ENCODE data around the gene TMC6.
A peak's percentile ranks its signal among the peaks of the same experiment; 100 is the strongest.
"Not testable (repeated sequence)": the region's sequence is repeated elsewhere in the genome, so short reads cannot be mapped to it uniquely, and the experiment has no call there.

Gene TMC6

GRCh38 chr17:78122931-78123249 lies 5.7 kb downstream of the TMC6 start:
- DNase-seq, result no peak

- no peak for DNase-seq
These were observed 6.2 kb downstream of the TMC6 start for GRCh38 chr17:78122216-78122930.

DNA sequence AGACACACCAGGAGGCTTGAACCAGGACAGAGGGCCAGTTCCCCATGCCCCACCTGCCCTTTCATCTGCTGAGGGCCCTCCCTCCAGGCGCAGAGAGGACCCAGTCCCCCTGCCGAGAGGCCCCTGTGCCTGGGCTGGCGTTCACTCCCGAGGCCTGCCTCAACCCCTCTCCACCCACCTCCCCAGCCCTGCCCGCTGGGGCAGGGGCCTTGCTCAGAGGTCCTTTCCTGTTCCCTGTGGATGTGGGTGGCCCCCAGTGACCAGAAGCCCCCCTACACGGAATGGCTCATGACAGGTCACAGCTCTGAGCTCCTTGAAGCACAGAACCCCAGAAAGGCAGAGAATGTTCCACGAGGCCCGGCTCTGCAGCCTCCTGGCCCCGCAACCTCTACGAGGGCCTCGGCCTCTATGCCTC lies 6.7 kb downstream of the TMC6 start:
- no peak for DNase-seq

DNA sequence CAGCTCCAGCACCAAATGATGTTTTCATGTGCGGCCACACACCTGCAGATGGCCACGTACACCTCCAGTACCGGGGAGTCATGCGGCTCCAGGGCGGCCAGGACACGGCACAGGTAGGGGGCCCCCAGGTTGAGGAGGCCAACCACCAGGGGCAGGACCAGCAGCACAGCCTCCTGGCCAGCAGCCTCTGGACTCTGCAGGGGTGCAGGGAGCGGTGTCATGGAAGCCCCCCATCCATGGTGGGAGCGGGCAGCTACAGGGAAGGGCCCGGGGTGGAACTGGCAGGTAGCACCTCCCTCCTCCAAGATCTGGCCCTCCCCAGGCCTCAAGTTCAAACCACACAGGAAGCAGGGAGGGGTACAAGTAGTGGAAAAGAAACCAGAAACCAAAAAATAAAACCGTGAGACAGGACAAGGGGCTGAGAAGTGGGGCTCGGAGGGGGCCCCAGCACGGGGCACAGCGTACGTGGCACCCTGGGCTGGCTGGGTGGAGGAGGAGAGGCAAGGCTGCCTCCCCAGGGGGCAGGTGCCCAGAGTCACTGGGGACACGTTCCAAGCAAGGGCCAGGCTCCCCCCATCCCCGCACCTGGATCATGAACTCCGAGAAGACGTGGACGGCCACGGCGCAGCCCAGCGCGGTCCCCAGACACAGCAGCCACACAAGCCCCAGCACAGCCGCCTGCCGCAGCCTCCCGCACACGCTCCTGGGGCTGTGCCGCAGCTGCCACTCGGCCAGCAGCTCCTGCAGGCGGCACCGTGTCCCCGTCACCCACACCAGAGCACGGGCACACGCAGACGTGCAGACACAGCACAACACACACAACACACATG lies 7.4 kb downstream of the TMC6 start:
- no peak for DNase-seq

DNA sequence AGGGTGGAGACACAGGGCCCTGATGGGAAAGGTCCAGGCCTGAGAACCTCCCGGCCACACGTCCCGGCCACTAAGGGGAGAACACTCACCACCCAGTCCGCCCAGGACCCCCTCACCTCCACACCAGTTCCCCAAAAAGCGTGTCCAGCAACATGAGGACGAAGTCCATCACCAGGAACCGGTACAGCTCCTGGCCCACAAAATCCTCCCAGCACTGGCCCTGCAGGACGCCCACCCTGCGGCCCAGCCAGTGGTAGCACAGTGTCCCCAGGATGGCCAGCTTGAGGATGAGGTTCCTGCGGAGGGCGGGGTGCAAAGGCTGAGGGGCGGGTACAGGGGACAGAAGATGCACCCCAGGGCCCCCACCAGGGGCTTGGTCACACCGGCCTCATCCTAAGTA lies 8.0 kb downstream of the TMC6 start:
- DNase-seq, result no peak

GRCh38 chr17:78118801-78119241 lies 9.7 kb downstream of the TMC6 start:
- no peak for DNase-seq

GRCh38 chr17:78117027-78117981 lies 11.3 kb downstream of the TMC6 start:
- peak; percentile 51 for DNase-seq

- DNase-seq, result no peak
These were observed 12.1 kb downstream of the TMC6 start for GRCh38 chr17:78116411-78116810.

- not testable (repeated sequence) for DNase-seq
These were observed 12.8 kb downstream of the TMC6 start for GRCh38 chr17:78115803-78116202.

DNA sequence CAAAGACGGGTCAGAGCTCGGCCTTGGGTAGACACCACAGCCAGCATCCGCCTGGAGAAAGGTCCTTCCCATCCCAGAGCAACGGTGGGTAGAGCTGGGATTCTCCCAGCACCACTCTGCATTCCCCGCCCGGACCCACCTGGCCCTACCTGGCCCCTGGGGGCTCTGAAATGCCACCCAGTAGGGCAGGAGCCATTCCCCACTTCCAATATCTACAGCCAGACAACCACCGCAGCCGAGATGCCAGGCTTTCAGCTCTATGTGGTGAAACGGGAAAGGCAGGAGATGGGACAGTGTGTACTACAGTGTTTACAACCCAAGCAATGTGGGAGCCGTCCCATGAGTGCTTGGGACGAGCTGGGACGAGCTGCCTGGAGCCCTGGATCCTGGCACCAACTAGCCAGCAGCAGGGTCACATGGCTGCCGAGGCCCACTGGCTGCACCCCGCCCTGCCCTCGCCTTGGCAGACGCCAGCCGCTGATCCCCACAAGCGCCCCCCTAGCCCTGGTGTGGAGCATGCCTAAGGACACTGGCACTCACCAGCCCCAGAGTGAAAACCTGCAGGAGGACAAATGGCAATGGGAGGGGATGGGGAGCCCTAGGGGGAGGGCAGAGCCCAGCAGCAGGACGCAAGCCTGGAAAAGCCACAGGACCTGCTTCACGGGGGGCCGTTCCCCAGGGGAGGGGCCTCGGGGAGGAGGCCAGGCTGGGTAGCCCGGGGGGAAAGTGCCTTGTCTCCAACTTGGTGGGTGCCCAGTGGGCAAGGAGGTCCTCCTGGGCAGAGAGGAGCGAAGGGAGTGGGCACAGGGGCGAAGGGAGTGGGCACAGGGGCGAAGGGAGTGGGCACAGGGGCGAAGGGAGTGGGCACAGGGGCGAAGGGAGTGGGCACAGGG lies 13.5 kb downstream of the TMC6 start:
- DNase-seq, result no peak

DNA sequence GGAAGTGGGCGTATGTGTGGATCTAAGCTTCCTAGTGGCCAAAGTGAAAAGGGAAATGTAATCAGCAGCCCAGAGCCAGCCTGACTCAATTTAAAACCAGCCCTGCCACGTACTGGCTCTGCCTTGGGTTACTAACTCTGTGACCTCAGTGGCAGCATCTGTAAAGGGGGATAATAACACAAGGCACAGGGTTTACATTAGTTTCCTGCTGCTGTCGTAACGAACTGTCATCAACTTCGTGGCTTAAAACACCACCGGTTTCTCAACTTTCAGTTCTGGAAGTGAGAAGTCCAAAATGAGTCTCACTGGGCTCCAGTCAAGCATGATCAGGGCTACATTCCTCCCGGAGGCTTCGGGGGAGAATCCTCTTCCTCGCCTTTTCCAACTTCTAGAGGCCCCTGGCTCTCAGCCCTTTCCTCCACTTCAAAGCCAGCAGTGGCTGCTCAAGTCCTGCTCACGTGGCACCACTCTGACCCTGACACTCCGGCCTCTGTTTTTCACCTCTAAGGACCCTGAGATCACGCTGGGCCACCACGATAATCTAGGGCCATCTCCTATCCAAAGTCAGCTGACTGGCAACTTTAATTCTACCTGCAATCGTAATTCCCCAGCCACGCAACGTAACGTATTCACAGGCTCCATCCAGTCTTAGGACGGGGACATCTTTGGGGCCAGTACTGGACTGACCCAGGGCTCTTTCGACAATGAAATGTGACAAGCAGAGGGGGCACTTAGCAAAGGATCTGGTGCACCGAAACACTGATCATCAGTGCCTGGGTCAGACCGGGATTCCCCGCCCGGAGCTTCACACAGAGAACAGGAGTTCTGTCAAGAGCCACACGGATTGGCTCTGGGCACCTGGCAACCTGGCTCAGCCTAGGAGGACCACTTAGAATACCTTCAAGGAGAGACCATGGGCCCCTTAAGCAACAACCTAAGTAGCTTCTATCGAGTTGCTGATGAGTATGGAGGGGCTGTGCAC lies 14.5 kb downstream of the TMC6 start:
- no peak for DNase-seq

DNA sequence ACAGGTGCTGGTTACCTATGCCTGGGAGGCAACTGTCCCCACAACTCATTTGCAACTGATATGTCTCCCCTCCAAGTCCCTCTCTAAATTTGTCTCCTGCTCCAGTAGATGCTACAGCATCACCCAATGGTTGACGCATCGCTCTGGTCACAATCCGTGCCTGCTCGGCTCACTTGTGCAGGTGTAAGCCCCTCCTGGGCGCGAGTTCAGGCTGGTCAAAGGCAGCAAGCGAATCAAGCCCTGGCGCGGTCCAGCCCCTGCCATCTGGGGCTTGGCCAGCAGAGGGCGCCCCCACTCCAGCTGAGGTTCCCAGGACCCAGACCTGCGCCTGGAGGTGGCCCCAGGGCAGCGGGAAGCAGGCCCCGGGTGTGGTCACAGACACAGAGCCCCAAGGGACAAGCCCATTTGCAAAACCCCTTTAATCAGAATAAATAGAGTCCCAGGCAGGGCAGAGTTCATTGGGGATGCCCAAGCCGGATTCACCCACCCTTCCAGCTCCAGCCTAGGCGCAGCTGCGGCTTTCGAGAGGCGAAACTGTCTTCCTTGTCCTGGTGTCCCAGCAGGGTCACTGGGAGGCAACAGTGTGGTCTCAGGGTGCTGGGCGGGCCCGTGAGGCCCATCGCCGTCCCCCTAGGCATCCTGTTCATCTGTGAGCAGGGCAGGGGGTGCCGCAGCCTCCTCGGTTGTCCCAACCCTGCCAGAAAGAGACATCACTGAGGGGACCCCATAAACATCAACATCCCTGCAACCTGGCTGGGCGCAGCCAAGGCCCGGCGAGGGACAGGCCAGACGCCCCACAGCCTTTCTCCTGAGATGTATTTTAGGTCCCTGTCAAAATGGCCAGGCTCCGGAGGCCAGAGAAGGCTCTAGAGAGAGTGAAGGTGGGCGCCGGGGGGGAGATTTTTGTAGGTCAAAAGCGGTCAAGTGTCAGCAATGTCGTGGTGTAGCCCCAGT lies 15.8 kb downstream of the TMC6 start:
- DNase-seq, result peak; percentile 61

- no peak for DNase-seq
These were observed 16.6 kb downstream of the TMC6 start for GRCh38 chr17:78111727-78112517.

- DNase-seq, result no peak
These were observed 17.4 kb downstream of the TMC6 start for GRCh38 chr17:78111016-78111726.

GRCh38 chr17:78110363-78111015 lies 18.1 kb downstream of the TMC6 start:
- no peak for DNase-seq

DNA sequence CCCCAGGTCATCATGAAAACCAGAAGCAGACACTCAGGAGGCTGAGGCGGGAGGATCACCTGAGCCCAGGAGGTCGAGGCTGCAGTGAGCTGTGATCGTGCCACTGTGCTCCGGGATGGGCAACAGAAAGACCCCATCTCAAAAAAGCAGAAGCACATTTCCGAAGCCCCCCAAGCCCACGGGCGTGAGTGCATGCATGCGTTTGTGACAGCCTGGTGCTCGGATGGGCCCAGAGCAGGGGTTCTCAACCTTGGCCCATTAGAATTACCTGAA lies 19.1 kb downstream of the TMC6 start:
- DNase-seq, result no peak

GRCh38 chr17:78108726-78109488 lies 19.6 kb downstream of the TMC6 start:
- no peak for DNase-seq

Measured in NCI-H526 treated with DMSO at 0.1 percent for 48 hours (cell line).